GM21390 (cell line): ENCODE data around the gene CLSTN2.

ENCODE experiments used
- ATAC-seq: cut with Tn5 transposase; IDR thresholded peaks from one replicate; pipeline ENCODE4 v1.9.1; 2021; ENCODE audit not compliant: unreplicated experiment

The CLSTN2 gene

GRCh38 chr3:140091143-140091542, 156.2 kb downstream of the CLSTN2 start:
- ATAC-seq: no peak

GRCh38 chr3:140092848-140093536, 158.0 kb downstream of the CLSTN2 start:
- no peak for ATAC-seq

- no peak for ATAC-seq
Measured at GRCh38 chr3:140093742-140094141, 158.8 kb downstream of the CLSTN2 start.

- no peak for ATAC-seq
Measured at GRCh38 chr3:140094487-140094886, 159.5 kb downstream of the CLSTN2 start.

GRCh38 chr3:140096037-140096436, 161.1 kb downstream of the CLSTN2 start:
- no peak for ATAC-seq

GRCh38 chr3:140097874-140098635, 163.1 kb downstream of the CLSTN2 start:
- no peak for ATAC-seq

- ATAC-seq: no peak
Measured at GRCh38 chr3:140100479-140100878, 165.5 kb downstream of the CLSTN2 start.

GRCh38 chr3:140103166-140103565, 168.2 kb downstream of the CLSTN2 start:
- no peak for ATAC-seq

- no peak for ATAC-seq
Measured at GRCh38 chr3:140103986-140104645, 169.1 kb downstream of the CLSTN2 start.

GRCh38 chr3:140113996-140114788, 179.2 kb downstream of the CLSTN2 start:
- no peak for ATAC-seq

GRCh38 chr3:140114789-140115080, 179.8 kb downstream of the CLSTN2 start:
- no peak for ATAC-seq

GRCh38 chr3:140117096-140117526, 182.1 kb downstream of the CLSTN2 start:
- no peak for ATAC-seq

- no peak for ATAC-seq
Measured at GRCh38 chr3:140122183-140122582, 187.2 kb downstream of the CLSTN2 start.

GRCh38 chr3:140128217-140128616, 193.2 kb downstream of the CLSTN2 start:
- ATAC-seq: no peak

- ATAC-seq: peak; percentile 79
Measured at GRCh38 chr3:140128631-140129030, 193.6 kb downstream of the CLSTN2 start.

GRCh38 chr3:140129768-140130284, 194.8 kb downstream of the CLSTN2 start:
- no peak for ATAC-seq

- no peak for ATAC-seq
Measured at GRCh38 chr3:140131895-140132294, 196.9 kb downstream of the CLSTN2 start.

- ATAC-seq: no peak
Measured at GRCh38 chr3:140134231-140134965, 199.4 kb downstream of the CLSTN2 start.

GRCh38 chr3:140135461-140135860, 200.5 kb downstream of the CLSTN2 start:
- no peak for ATAC-seq

GRCh38 chr3:140143367-140144069, 208.5 kb downstream of the CLSTN2 start:
- ATAC-seq: no peak
